ENCODE measurements around the gene MKI67.
"Not testable (repeated sequence)": the region's sequence is repeated elsewhere in the genome, so short reads cannot be mapped to it uniquely, and the experiment has no call there.

MKI67 gene

DNA sequence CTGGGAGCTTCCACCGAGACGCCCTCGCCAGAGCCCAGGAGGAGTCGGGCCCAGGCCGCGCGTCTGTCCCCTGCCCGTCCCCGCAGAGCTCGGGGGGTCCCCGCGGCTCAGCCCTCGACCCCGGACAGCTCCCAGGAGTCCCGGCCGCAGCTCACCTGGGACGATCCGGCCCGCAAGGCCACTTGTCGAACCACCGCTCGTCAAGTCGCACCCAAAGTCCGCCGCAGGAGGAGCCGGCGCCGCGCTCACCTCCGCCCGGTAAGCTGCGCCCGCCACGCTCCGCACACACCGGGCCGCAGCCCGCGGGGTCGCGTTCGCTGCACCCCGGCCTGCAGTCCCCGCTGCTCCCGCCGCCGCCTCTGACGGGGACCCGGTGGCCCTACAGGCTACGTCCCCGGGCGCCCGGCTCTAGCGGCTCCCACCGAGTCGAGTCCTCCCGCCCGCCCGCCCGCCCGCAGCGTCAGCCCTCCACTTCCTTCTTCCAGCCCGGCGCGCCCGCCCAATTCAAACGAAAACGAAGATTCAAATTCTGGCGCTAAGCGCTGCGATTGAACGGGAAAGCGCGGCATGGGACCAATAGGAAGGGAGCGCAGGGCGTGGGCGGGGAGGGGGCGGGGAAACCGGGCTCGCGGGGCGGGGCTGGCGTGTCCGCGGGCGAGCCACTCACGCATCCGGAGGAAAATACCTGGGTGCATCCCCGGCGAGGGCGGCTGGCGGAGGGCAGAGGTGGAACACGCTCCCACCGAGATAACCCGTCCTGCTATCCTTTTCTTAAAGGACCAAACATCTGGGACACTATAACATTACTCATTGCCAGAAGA lies at the start of gene MKI67:
MKI67 (minus strand) TSS at position 480 of the 821 bp plus-strand sequence. CDS start 756 bp downstream, outside the sequence.
- DNase-seq (ENCODE audit: low read depth in 2 of 2, low spot score in 1 of 2), result peak; percentile 71 to 78

- no peak for DNase-seq (ENCODE audit: low read depth in 2 of 2, low spot score in 1 of 2)
Observed at GRCh38 chr10:128174581-128175559, 48.6 kb upstream of the MKI67 start.

- no peak for DNase-seq (ENCODE audit: low read depth in 2 of 2, low spot score in 1 of 2)
Observed at GRCh38 chr10:128173386-128173785, 47.2 kb upstream of the MKI67 start.

DNA sequence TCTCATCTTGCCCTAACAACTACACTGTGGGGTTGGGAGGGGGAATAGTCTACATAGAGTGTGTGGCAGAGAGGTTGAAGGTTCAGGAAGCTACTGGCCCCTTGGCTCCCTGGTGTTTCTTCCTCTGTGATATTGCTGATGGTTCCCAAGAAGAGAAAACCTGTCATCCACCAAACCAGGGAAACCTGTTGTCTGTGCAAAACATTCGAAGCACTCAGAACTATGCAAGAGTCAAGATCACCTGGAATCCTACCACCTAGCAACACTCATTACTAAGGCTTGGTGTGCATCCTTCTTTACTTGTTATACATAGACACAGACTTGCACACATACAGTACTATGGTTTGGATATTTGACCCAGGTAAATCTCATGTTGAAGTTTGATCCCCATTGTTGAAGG lies 46.5 kb upstream of the MKI67 start:
- DNase-seq (ENCODE audit: low read depth in 2 of 2, low spot score in 1 of 2), result no peak

DNA sequence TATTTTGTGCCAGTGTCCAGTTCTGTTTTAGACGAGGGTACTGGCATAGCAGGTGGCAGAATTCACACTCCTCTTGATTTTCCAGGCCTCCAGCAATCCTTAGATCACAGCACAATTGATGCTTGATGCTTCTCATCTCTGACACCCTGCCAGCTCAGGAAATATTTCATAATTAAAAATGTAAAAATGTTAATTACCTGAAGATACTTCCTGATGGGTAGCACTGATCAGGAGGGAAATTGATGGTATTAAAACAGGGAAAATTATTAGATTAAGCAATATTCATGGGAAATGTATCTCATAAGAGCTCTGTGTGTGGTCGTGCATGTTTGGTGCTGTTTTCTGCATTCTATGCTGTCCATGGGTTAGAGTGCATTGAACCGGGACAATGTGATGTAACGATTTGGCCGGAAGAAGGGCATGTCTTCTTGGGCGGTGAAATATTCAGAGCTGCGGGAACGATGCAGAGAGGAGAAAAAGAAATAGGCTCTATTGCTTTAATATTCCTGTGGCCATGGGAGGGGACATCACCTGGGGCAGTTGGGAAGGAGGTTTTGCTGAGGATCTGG lies 43.7 kb upstream of the MKI67 start:
- DNase-seq (ENCODE audit: low read depth in 2 of 2, low spot score in 1 of 2), result no peak

DNA sequence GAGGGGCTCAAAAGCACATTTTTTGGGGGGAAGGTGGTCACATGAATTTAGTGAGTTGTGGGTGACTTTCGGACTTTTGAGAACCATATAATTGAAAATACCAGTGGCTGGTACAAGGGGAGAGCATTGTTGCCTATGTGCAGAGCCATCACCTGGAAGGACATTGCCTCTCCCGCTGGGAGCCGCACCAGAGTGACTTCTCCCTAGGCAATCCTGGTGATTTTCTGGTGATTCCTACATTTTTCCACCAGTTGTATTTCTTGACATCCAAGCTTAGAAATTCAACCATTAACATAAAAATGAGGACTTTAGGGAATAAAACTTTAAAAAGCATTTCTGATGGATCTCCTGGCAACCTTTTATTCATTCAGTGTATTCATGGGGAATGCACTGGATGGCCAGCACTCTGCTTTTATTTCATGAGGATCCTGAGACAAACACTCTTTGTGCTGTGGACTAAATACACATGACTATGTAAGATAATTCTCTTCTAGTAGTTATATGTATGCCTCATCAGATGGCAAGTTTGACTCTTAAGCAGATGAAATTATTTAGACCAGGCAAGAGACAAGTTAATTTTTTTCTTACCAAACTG lies 41.8 kb upstream of the MKI67 start:
- no peak for DNase-seq (ENCODE audit: low read depth in 2 of 2, low spot score in 1 of 2)

DNA sequence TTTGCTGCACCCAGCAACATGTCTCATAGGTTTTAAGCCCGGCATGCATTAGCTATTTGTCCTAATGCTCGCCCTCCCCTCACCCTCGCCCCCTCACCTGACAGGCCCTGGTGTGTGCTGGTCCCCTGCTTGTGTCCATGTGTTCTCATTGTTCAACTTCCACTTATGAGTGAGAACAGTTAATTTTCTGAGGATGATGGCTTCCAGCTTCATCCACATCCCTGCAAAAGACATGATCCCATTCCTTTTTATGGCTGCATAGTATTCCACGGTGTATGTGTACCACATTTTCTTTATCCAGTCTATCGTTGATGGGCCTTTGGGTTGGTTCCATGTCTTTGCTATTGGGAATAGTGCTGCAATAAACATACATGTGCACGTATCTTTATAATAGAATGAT lies 40.9 kb upstream of the MKI67 start:
- not testable (repeated sequence) for DNase-seq (ENCODE audit: low read depth in 2 of 2, low spot score in 1 of 2)

DNA sequence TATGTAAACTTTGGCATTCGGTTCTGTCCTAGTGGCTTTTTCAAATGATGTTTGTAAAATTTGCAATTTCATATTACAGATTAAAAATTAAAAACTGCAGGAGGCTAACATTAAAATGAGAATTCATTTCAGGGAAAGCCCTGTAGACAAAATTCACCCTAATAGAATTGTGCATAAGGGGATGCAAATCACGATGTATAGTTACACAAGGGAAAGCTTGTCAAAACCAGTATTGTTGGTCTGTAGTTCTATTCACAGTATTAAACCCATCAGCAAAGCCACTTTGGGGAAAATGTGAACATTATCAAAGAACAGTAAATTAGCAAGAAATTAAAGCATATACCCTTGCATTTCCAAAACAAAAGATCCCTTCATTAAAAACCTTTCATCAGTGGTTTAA lies 39.9 kb upstream of the MKI67 start:
- no peak for DNase-seq (ENCODE audit: low read depth in 2 of 2, low spot score in 1 of 2)

DNA sequence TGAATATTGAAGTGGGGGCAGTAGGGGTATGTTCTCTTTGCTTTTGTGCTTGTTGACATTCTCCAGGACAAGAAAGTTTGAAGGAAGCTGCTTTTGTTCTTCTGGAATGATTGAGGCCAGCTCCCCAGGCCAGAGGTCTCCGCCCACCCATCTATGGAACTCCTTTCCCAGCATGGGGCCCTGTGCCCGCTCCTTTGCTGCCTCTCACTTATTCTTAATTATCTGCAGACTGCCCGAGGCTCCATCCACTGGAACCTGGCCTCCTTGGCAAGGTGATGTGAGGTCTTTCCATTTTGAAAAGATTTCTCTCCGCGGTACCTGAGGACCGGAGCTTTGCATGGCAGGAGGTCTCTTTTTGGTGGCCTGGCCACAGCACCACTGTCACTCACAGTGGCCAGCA lies 39.3 kb upstream of the MKI67 start:
- no peak for DNase-seq (ENCODE audit: low read depth in 2 of 2, low spot score in 1 of 2)

- no peak for DNase-seq (ENCODE audit: low read depth in 2 of 2, low spot score in 1 of 2)
Observed at GRCh38 chr10:128163701-128164100, 37.5 kb upstream of the MKI67 start.

- no peak for DNase-seq (ENCODE audit: low read depth in 2 of 2, low spot score in 1 of 2)
Observed at GRCh38 chr10:128161031-128161430, 34.8 kb upstream of the MKI67 start.

GRCh38 chr10:128160297-128160711 lies 34.1 kb upstream of the MKI67 start:
- no peak for DNase-seq (ENCODE audit: low read depth in 2 of 2, low spot score in 1 of 2)

DNA sequence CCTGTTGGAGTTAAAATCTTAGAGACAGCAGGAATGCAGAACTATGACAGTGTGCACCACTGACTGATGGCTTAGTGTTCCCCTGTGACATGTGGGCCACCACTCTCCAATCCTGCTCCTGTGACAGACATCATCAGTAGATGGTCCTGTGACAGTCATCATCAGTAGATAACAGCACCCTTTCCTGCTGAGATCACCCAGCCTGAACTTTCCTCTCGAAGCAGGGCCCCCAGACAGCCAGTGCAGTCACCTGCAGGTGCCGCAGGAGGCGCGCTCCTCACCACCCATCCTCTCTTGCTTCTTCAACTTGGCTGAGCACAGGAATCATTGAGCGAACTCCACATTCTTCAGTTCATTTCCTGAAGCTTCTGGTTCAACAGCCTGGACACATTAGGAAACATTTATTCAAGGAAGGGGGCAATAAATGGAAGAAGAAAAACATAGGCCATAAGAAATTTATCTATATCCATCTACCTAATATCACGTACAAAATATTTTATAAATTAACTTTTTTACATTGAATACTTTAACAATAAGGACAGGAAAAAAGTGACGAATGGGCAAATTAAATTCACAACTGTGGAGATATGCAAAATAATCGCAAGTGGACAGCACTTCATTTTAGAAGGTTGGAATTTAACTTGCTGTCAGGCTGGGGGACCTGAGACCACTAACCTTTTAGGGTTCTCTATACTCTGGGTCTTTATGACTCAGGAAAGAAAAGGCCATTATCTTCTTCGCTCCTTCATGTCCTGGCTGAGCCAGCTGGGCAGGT lies 32.0 kb upstream of the MKI67 start:
- no peak for DNase-seq (ENCODE audit: low read depth in 2 of 2, low spot score in 1 of 2)

DNA sequence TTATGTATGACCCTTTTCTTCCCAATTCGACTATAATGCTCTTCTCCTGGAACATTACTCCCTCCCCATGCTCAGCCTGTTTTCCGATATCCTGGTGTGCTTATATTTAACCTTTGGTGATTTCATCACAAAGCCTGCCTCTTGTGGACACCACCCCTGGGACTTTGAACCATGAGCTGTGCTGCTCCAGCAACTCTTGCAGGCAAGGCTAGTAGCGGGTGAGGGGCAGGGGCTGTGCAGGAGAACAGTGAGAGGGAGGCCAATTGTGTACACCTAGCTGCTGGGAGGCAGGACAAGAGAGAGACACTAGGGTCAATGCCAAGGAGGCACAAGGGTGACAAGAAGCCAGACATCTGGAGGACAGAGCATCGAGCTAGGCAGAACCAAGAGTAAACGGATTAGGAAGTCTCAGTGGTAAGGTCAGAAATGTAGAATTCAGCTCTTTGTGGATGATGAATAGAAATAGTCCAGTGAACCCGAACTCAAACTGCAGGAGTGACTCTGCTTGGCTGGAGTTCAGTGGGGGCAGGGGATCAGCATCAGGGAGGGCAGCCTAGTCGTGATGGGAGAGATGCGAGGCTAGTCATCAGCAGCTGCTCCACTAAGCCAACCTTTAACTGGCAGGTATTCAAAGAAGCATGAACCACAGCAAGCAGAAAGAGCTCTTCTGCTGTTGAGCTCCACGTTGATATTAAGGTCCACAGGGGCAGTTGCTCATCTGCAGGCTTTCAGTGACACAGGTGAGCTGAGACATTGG lies 31.0 kb upstream of the MKI67 start:
- DNase-seq (ENCODE audit: low read depth in 2 of 2, low spot score in 1 of 2), result no peak

GRCh38 chr10:128152741-128153580 lies 26.7 kb upstream of the MKI67 start:
- no peak for DNase-seq (ENCODE audit: low read depth in 2 of 2, low spot score in 1 of 2)

DNA sequence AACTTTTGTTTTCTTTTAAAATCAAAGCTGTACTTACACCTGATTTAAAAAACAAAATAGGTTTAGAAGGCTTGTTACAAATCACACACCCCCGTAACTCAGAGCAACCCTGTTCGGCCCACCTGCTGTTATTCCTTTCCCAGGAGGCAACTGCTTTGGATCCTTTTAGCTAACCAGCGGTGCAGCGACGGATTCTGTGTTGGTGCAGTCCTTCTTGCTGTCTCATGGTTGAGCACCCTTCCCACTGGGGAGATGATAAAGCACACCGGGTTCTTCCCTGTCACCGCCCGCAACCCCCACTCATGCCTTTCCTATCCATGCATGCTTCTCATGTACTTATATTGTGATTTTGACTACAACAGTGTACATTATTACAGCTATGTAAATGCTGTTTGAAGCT lies 24.8 kb upstream of the MKI67 start:
- DNase-seq (ENCODE audit: low read depth in 2 of 2, low spot score in 1 of 2), result no peak

- DNase-seq (ENCODE audit: low read depth in 2 of 2, low spot score in 1 of 2), result no peak
Observed at GRCh38 chr10:128150561-128150960, 24.3 kb upstream of the MKI67 start.

GRCh38 chr10:128150045-128150493 lies 23.8 kb upstream of the MKI67 start:
- peak; percentile 36 to 62 for DNase-seq (ENCODE audit: low read depth in 2 of 2, low spot score in 1 of 2)
